ENCODE data around the gene NEURL1B. TPM values are rescaled to one million over a fixed set of nuclear protein-coding genes. Genes with fewer than 3 reads are reported as not detected.

Gene NEURL1B
- total RNA-seq, 1 donor from 2014 or later, result 1.5 TPM

GRCh38 chr5:172617817-172618216 lies 23.2 kb upstream of the NEURL1B start:
- H3K9me3 Mint-ChIP-seq (ENCODE audit: unreplicated experiment), result peaks cover 16% of the 10 kb centered on the region
- peaks cover 7% of the 10 kb centered on the region for H3K4me1 Mint-ChIP-seq (ENCODE audit: unreplicated experiment)
- no peak for DNase-seq (ENCODE audit: extremely low spot score, unreplicated experiment)
- no peak overlapping the region for H3K4me3 Mint-ChIP-seq (ENCODE audit: unreplicated experiment)
- H3K27me3 Mint-ChIP-seq (ENCODE audit: unreplicated experiment), result peaks cover 28% of the 10 kb centered on the region
- no peak for TF ChIP-seq CTCF (IDR thresholded peaks at IDR 0.05)
- H3K36me3 Mint-ChIP-seq (ENCODE audit: unreplicated experiment), result peaks cover 3% of the 10 kb centered on the region
- H3K27ac Mint-ChIP-seq (ENCODE audit: unreplicated experiment), result no peak overlapping the region

DNA sequence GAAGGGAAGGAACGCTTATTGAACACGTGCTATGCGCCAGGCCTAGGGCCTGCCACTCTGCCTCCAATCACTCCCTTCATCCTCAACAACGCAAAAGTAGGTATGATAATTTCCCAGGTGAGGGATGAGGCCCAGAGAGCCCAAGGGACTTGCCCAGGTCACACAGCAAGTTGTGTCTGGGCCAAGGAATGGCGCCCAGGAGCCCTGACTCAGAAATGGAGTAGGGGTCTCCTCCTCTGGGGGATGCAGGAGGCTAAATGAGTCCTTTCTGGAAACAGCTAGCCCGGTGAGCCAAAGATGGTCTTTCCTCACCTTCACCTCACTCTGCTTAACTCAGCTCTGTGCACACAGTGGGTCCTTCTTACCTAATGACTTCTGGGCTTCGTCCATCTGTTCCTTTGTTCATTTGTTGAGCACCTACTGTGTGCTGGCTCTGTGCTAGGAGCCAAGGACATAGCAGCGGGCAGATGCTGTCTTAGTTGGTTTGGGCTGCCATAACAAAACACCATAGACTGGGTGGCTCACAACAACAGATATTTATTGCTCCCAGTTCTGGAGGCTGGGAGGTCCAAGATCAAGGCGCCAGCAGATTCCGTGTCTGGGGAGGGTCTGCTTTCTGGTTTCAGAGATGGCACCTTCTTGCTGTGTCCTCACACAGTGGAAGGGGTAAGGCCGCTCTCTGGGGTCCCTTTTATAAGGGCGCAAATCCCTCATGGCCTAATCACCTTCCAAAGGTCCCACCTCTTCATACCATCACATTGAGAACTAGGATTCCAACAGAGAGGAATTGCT lies 22.3 kb upstream of the NEURL1B start:
- Mint-ChIP-seq H3K27ac (ENCODE audit: unreplicated experiment) (no peak overlapping the region), H3K4me3 (ENCODE audit: unreplicated experiment) (no peak overlapping the region), H3K36me3 (ENCODE audit: unreplicated experiment) (peaks cover 3% of the 10 kb centered on the region), H3K4me1 (ENCODE audit: unreplicated experiment) (peaks cover 7% of the 10 kb centered on the region), H3K9me3 (ENCODE audit: unreplicated experiment) (peaks cover 7% of the 10 kb centered on the region), H3K27me3 (ENCODE audit: unreplicated experiment) (peaks cover 26% of the 10 kb centered on the region)
- no peak for DNase-seq (ENCODE audit: extremely low spot score, unreplicated experiment)
- no peak for TF ChIP-seq CTCF (IDR thresholded peaks at IDR 0.05)

- H3K27ac Mint-ChIP-seq (ENCODE audit: unreplicated experiment), result no peak overlapping the region
- no peak for TF ChIP-seq CTCF (IDR thresholded peaks at IDR 0.05)
- no peaks in the 10 kb centered on the region for H3K36me3 Mint-ChIP-seq (ENCODE audit: unreplicated experiment)
- peaks cover 21% of the 10 kb centered on the region for H3K27me3 Mint-ChIP-seq (ENCODE audit: unreplicated experiment)
- no peaks in the 10 kb centered on the region for H3K9me3 Mint-ChIP-seq (ENCODE audit: unreplicated experiment)
- H3K4me3 Mint-ChIP-seq (ENCODE audit: unreplicated experiment), result no peak overlapping the region
- no peak for DNase-seq (ENCODE audit: extremely low spot score, unreplicated experiment)
- peaks cover 7% of the 10 kb centered on the region for H3K4me1 Mint-ChIP-seq (ENCODE audit: unreplicated experiment)
Measured at GRCh38 chr5:172620506-172620905, 20.6 kb upstream of the NEURL1B start.

- Mint-ChIP-seq H3K4me1 (ENCODE audit: unreplicated experiment) (no peaks in the 10 kb centered on the region), H3K36me3 (ENCODE audit: unreplicated experiment) (no peaks in the 10 kb centered on the region), H3K9me3 (ENCODE audit: unreplicated experiment) (no peaks in the 10 kb centered on the region), H3K4me3 (ENCODE audit: unreplicated experiment) (no peak overlapping the region), H3K27ac (ENCODE audit: unreplicated experiment) (no peak overlapping the region), H3K27me3 (ENCODE audit: unreplicated experiment) (peaks cover 32% of the 10 kb centered on the region)
- no peak for TF ChIP-seq CTCF (IDR thresholded peaks at IDR 0.05)
- DNase-seq (ENCODE audit: extremely low spot score, unreplicated experiment), result no peak
Measured at GRCh38 chr5:172622091-172623046, 18.7 kb upstream of the NEURL1B start.

Data from osteocyte (in vitro differentiated cells).